ES-I3 (cell line): ENCODE measurements around the gene CDH23.

Experiments used
- H3K36me3 ChIP-seq: 2 replicates; pipeline ENCODE4 v1.6.1; 2013; ENCODE audit warnings: mild to moderate bottlenecking, low read length, control low read depth, moderate library complexity; ENCODE audit not compliant: insufficient read depth
- H3K4me1 ChIP-seq: 2 replicates; pipeline ENCODE4 v1.6.1; 2013; ENCODE audit warnings: mild to moderate bottlenecking, control low read depth, low read length; ENCODE audit not compliant: insufficient read depth
- H3K9ac ChIP-seq: 2 replicates; pipeline ENCODE4 v1.6.1; 2013; ENCODE audit warnings: low read depth, mild to moderate bottlenecking, low read length, moderate library complexity
- H3K9me3 ChIP-seq: 2 replicates; pipeline ENCODE4 v1.6.1; 2013; ENCODE audit warnings: mild to moderate bottlenecking, low read length, moderate library complexity; ENCODE audit not compliant: control insufficient read depth, insufficient read depth

The CDH23 gene

GRCh38 chr10:71361581-71361980, 35.1 kb upstream of the CDH23 start:
- H3K36me3 ChIP-seq = no peaks in the 10 kb centered on the region
- no peak overlapping the region for H3K9ac ChIP-seq
- H3K4me1 ChIP-seq = peaks cover 3% of the 10 kb centered on the region; the same call in 1 of the 2 replicates

GRCh38 chr10:71362141-71362540, 34.6 kb upstream of the CDH23 start:
- H3K4me1 ChIP-seq = peaks cover 3% of the 10 kb centered on the region; the same call in 1 of the 2 replicates

More at GRCh38 chr10:71361581-71361980, 35.1 kb upstream of the CDH23 start:
- H3K9me3 ChIP-seq = no peaks in the 10 kb centered on the region

GRCh38 chr10:71363936-71364335, 32.8 kb upstream of the CDH23 start:
- Histone ChIP-seq H3K36me3 (no peaks in the 10 kb centered on the region), H3K9me3 (no peaks in the 10 kb centered on the region), H3K9ac (no peak overlapping the region), H3K4me1 (peaks cover 3% of the 10 kb centered on the region; the same call in 1 of the 2 replicates)

More at GRCh38 chr10:71362141-71362540, 34.6 kb upstream of the CDH23 start:
- Histone ChIP-seq H3K9ac (no peak overlapping the region), H3K9me3 (no peaks in the 10 kb centered on the region), H3K36me3 (no peaks in the 10 kb centered on the region)

GRCh38 chr10:71365366-71365765, 31.4 kb upstream of the CDH23 start:
- Histone ChIP-seq H3K9me3 (no peaks in the 10 kb centered on the region), H3K4me1 (peaks cover 3% of the 10 kb centered on the region; the same call in 1 of the 2 replicates), H3K36me3 (no peaks in the 10 kb centered on the region), H3K9ac (no peak overlapping the region)

DNA sequence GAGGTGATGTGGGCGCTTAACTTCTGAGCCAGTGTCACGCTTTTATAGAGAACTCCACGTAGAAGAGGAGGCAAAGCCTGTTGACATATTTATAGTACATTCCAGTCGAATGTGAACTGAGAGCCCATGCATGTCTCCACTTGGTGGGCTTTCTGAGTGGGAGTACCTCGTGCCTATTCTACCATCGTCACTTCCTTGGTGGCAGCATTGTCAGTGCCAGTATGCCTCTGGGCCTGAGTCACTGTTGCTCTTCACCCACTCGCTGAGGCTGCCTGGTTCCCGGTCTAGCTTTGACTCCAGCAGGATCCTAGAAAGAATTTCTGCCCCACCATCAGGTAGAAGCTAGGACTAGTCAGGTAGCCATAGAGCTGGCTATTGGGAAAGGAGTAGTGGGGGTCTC, 30.0 kb upstream of the CDH23 start:
- Histone ChIP-seq H3K9ac (no peak overlapping the region), H3K36me3 (no peaks in the 10 kb centered on the region), H3K4me1 (peaks cover 3% of the 10 kb centered on the region; the same call in 1 of the 2 replicates), H3K9me3 (no peaks in the 10 kb centered on the region)

DNA sequence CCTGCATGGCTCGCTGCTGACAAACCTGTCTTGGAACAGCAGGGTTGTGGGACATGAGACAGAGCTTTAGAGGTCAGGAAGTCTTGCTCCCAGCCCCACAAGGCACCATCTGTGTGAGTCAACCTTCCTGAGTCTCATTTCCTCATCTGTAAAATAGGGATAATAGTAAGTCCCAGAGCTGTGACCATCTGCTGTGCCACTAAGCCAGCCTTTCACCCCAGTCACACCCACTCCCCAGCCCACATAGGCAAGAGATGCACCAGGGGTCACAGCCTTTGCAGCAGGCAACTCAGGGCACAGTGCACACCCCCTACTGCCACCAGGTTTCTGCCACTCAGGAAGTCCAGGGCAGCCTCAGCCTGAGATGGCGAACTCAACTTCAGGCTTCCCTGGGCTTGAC, 29.4 kb upstream of the CDH23 start:
- no peak overlapping the region for H3K9ac ChIP-seq
- peaks cover 3% of the 10 kb centered on the region; the same call in 1 of the 2 replicates for H3K4me1 ChIP-seq
- H3K36me3 ChIP-seq = no peaks in the 10 kb centered on the region
- no peaks in the 10 kb centered on the region for H3K9me3 ChIP-seq

GRCh38 chr10:71368176-71368575, 28.5 kb upstream of the CDH23 start:
- Histone ChIP-seq H3K4me1 (peaks cover 3% of the 10 kb centered on the region), H3K9me3 (no peaks in the 10 kb centered on the region), H3K9ac (no peak overlapping the region), H3K36me3 (no peaks in the 10 kb centered on the region)

DNA sequence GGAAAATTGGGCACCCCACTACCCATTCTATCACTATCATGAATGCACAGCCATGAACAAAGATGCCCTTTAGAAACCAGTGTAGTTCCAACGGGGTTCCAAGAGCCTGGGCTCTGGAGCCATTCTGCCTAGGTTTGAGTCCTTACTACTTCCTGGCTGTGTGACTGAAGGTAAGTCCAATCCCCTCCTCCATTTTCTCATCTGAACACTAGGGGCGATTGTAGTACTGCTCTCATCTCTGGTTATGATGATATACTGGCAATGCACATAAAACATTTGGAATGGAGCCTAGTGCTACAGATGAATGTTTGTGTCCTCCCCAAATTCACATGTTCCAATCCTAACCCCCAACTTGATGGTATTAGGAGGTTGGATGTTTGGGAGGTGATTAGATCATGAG, 28.1 kb upstream of the CDH23 start:
- Histone ChIP-seq H3K9me3 (no peaks in the 10 kb centered on the region), H3K4me1 (peaks cover 3% of the 10 kb centered on the region), H3K9ac (no peak overlapping the region), H3K36me3 (no peaks in the 10 kb centered on the region)

GRCh38 chr10:71369602-71370001, 27.1 kb upstream of the CDH23 start:
- H3K36me3 ChIP-seq = no peaks in the 10 kb centered on the region
- no peak overlapping the region for H3K9ac ChIP-seq
- peaks cover 1% of the 10 kb centered on the region for H3K4me1 ChIP-seq

GRCh38 chr10:71370031-71370430, 26.7 kb upstream of the CDH23 start:
- Histone ChIP-seq H3K9me3 (no peaks in the 10 kb centered on the region), H3K36me3 (no peaks in the 10 kb centered on the region), H3K9ac (no peak overlapping the region), H3K4me1 (no peaks in the 10 kb centered on the region; the same call in 1 of the 2 replicates)

More at GRCh38 chr10:71369602-71370001, 27.1 kb upstream of the CDH23 start:
- H3K9me3 ChIP-seq = no peaks in the 10 kb centered on the region

DNA sequence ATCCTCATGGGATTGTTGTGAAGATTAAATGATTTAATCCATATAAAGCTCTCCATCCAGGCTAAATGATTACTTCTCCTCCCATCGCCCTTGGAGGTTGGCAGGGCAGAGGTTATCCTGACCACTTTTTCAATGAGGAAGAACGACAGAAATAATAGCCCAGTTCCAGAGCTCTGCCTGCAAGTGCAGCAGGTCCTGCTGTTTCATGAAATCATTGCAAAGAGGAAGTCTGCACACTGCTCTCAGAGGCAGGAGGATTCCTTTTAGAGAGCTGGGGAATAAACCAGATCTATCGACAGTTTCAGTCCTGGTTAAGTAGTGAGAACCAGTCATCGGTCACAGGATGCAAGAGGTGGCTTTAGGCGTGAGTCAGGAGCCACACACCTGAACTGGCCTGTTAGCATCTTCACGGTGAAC, 25.0 kb upstream of the CDH23 start:
- H3K4me1 ChIP-seq = no peaks in the 10 kb centered on the region; the same call in 1 of the 2 replicates
- H3K9me3 ChIP-seq = no peaks in the 10 kb centered on the region
- no peaks in the 10 kb centered on the region for H3K36me3 ChIP-seq
- H3K9ac ChIP-seq = no peak overlapping the region

DNA sequence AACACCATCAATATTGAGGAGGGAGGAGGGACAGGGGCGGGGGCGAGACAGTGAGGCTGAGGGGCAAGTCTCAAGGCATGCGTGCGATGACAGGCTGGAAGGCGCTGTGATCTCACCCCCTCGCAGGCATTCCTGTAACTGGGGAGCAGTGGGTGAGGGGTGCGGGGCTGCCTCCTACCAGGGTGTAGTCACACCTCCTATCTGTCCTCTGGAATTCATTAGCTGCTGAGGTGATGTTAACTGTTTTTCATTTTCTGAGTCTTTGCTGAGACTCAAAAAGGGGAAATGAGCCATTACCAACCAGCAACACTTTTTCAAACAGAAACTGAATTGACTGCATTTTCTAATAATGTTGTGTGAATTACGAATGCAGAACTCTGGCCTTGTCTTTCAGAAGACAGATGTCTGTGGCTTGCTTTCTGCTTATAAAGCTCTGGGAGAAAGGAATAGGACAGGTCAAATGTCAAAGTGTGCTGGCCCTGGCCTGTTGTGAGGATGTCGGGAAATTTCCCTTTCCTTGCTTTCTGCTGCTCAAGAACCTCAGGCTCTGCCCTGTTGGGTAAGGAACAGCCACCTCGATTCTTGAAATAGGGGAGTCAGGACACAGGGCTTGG, 23.7 kb upstream of the CDH23 start:
- H3K9ac ChIP-seq = no peak overlapping the region
- no peaks in the 10 kb centered on the region for H3K9me3 ChIP-seq
- H3K4me1 ChIP-seq = no peaks in the 10 kb centered on the region; the same call in none of the 2 replicates
- no peaks in the 10 kb centered on the region for H3K36me3 ChIP-seq

DNA sequence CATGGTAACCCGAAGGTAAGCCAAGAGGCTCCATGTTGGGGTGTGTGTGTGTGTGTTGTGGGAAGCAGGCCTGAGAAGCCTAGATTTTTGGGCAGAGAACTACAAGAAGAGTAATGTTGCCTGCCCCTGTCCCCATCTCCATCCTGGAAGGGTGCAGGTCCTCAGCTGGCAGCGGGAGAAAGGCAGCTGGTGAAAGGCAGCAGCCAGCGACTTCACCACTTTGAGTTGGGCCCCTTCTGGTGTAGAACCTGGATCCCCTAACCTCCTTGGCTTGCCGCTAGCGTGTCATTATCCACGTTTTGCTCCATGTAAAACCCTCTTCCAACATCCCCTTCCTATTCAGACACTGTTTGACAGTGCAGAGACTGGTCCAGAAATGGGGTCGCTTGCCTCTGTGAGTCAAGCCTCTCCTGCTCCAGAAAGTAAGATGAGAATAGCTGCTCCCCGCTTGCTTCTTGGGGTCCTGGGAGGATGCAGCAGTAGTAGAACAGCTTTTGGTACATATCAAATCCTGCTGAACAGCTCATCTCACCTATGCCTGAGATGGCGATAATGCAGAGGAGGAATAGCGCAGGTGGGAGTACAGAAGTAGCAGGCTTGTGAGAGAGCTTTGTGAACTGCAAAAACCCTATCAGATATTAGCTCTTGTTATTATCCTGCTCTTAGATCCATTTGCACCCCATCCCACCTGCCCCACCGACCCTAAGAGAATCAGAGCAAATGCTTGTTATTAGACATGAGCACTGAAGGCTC, 22.1 kb upstream of the CDH23 start:
- H3K9ac ChIP-seq = no peak overlapping the region

GRCh38 chr10:71375952-71376351, 20.8 kb upstream of the CDH23 start:
- Histone ChIP-seq H3K9ac (no peak overlapping the region), H3K9me3 (no peaks in the 10 kb centered on the region), H3K36me3 (no peaks in the 10 kb centered on the region), H3K4me1 (no peaks in the 10 kb centered on the region; the same call in none of the 2 replicates)

More for the DNA sequence above, 22.1 kb upstream of the CDH23 start:
- Histone ChIP-seq H3K4me1 (no peaks in the 10 kb centered on the region; the same call in none of the 2 replicates), H3K36me3 (no peaks in the 10 kb centered on the region), H3K9me3 (no peaks in the 10 kb centered on the region)
